ENCODE measurements around the gene SLC2A4.
"Not testable (repeated sequence)": the region's sequence is repeated elsewhere in the genome, so short reads cannot be mapped to it uniquely, and the experiment has no call there.

The SLC2A4 gene

DNA sequence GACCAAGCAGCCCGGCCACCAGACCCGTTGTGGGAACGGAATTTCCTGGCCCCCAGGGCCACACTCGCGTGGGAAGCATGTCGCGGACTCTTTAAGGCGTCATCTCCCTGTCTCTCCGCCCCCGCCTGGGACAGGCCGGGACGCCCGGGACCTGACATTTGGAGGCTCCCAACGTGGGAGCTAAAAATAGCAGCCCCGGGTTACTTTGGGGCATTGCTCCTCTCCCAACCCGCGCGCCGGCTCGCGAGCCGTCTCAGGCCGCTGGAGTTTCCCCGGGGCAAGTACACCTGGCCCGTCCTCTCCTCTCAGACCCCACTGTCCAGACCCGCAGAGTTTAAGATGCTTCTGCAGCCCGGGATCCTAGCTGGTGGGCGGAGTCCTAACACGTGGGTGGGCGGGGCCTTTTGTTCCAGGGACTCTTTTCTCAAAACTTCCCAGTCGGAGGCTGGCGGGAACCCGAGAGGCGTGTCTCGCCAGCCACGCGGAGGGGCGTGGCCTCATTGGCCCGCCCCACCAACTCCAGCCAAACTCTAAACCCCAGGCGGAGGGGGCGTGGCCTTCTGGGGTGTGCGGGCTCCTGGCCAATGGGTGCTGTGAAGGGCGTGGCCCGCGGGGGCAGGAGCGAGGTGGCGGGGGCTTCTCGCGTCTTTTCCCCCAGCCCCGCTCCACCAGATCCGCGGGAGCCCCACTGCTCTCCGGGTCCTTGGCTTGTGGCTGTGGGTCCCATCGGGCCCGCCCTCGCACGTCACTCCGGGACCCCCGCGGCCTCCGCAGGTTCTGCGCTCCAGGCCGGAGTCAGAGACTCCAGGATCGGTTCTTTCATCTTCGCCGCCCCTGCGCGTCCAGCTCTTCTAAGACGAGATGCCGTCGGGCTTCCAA, at the start of gene SLC2A4:
SLC2A4 (plus strand) TSS at position 645 of the 879 bp plus-strand sequence; CDS start at position 862, 217 bp downstream.
- peak; percentile 82 for DNase-seq (ENCODE audit: low read depth)

DNA sequence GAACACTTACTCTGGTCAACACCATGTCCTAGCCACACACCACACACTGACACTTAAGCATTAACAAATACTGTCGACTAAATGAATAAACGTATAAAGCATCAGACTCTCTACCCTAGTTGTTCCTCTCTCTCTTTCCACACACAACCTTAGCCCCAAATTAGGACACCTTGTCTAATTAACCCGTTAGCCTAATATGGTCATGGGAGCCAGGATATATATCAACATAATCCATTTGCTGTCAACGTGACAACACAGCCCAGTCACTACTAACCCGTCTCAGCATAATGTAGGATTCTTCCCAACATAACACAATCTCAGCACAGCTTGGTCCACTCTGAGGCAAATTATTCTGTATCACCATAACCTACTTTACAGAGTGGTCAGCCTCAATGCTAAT, 49.4 kb upstream of the SLC2A4 start:
- DNase-seq (ENCODE audit: low read depth): no peak

DNA sequence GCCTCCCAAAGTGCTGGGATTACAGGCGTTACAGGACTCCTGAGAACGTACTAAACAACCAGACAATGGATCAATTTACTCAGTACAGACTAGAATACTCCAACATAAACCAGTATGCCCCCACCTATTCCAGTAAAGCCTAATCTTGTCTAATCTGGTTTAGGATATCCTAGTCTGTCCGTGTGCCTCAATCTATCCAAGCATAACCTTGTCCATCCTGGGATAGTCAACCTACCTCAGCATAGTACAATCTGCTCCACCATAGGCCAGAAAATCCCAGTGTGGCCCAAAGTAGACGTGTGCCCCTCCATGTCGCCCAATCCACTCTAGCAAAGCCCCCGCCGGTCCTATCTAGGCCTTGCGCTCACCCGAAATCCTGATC, 47.8 kb upstream of the SLC2A4 start:
- DNase-seq (ENCODE audit: low read depth): no peak

DNA sequence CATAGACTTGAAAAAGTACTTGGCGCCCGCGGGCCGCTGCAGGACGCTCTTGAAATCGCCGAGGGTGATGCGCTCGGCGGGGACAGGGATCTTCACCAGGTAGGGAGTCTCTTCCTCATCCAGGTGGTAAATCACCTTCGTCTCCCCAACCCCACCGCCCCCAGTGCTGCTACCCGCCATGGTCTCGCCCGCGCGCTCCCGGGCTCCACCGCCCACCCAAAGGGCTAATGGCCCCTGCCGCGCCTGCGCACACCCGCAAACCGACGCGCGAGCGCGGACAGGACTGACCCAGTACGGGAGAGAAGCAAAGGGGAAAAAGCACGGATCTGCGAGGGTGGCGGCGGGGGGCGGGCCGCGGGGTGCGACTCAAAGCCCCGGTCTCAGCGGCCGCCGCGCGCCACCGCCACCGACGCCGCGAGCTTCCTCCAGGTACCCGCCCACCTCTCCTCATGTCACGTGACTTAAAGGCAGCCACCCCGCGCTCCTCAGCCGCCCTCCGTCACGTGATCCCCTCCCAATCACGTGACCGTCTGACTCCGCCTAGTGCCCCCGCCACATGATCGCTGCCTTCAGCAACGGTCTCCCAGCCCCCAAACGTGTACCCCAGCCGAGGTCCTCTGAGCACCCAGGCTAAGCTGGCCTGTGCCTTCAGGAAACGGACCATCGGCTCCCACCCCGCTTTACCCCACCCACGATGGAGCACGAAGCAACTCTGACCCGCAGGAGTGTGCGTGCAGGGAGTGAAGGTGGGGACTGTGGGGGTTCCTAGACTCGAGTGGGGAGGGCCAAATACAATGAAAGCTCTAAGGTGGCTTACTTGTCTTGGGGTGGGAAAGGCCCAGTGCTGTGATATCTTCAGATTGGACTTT, 47.2 kb upstream of the SLC2A4 start, which contains the start of gene DVL2:
DVL2 (minus strand) TSS at position 435 of the 869 bp plus-strand sequence; CDS start at position 180, 255 bp downstream.
- DNase-seq (ENCODE audit: low read depth): peak; percentile 85

DNA sequence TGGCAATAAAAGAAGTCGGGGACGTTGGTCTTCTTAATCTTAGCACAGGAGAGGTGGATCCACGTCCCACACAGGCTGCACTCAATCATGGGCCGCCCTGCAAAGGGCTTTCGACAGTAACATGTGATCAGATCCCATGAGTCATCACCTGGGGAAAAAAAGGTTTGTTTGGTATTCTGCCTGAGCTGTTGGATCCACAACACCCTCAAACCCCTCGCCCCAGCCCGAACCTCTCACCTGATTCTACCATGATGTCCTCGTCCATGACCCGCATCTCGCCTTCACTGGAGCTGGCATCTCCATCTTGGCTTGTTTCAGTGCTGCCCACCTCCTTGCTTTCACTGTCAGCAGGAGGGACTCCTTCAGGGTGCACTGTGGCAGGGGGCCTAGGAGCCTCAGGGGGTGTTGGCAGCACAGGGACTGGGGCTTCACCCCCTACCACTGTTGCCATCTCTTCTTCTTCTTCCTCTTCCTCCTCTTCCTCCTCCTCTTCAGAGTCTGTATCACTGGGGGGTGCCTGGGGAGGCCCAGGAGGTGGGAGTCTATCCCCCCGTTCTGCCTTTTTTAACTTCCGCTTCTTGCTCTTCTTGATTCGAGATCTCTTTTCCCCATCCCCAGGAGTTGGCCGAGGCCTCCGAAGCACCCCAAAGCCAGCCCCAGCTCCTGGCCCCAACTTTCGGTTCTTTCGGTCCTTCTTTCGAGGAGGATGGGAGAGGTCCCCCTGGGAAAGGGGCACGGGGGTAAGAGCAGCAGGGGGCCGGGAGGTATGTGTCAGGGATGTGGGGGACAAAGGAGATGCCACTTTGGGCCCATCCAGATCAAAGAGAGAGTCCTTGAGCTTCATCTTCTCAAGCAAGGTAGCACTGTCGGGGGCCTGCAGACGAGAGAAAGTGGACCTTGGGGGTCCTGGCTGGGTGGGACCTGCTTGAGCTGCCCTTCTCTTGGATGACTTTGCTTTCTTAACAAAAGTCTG, 45.5 kb upstream of the SLC2A4 start:
- DNase-seq (ENCODE audit: low read depth): no peak

DNA sequence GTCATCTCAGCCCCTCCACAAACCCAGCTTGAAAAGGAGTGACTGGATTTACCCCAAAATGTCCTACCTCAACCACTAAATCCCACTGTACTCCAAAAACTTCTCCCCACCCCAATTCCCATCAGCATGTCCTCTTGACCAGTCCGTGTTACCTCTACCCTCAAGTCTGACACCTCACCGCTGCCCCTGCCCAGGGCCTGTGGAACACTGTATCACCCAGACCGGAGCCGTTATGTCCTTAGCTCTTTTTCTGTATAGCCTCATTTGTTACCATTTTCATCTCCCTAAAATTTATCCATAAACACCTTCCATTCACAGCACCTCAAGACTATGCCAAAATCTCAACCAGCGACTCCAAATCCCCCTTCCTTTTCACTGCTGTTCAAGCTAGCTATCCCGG, 44.7 kb upstream of the SLC2A4 start:
- DNase-seq (ENCODE audit: low read depth): no peak

DNA sequence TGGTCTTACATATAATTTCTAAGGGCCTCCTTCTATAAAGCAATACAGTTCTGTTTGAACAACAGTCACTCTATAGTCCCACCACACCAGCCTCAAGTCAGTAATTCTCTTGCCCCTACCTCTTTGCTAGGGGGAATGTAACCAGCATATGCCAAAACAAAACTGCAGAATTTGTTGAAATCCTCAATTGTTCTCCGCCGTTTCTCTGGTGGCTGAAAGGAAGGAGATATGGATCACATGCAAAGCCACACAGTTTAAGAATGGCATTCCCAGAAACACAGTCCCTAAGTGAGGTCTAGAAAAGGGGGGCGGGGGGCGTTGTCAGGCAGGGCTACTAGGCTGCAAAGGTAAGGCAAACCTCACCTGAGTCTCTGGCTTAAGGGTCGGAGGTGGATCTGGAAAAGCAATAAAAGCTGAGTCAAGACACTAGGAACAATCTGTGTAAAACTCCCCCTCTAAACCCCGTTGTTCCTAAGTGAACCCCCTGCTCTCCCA, 44.2 kb upstream of the SLC2A4 start:
- no peak for DNase-seq (ENCODE audit: low read depth)

DNA sequence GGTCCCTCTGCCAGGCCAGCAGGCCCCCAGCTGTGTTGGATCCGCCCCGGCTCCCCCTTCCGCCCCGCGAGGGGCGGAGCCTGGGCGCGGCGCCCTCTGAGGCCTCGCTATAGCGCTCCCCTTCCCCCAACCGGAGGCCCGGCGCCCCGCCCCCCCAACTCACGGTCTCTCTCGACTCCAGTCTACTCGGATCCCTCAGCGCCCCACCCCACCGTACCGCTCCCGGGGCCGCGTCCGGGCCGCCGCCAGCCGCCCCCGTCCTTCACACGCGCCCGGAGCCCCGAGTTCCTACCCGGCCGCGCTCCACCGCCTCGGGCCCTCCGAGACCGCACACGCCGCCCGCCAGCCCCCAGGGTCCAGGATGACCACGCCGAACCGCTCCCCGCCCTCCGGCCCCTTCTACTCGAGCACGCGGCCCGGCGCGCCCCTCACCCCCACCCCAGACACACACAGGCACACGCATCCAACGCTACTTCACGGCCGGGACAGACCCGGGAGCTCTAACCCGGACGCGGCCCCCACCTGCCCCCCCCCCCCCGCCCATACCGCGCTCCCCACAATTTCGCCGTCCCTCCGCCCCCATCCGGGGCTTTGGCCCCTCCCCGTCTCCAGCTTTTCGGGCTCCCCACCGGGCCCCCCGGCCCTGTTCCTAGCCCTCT, 43.6 kb upstream of the SLC2A4 start:
- no peak for DNase-seq (ENCODE audit: low read depth)

DNA sequence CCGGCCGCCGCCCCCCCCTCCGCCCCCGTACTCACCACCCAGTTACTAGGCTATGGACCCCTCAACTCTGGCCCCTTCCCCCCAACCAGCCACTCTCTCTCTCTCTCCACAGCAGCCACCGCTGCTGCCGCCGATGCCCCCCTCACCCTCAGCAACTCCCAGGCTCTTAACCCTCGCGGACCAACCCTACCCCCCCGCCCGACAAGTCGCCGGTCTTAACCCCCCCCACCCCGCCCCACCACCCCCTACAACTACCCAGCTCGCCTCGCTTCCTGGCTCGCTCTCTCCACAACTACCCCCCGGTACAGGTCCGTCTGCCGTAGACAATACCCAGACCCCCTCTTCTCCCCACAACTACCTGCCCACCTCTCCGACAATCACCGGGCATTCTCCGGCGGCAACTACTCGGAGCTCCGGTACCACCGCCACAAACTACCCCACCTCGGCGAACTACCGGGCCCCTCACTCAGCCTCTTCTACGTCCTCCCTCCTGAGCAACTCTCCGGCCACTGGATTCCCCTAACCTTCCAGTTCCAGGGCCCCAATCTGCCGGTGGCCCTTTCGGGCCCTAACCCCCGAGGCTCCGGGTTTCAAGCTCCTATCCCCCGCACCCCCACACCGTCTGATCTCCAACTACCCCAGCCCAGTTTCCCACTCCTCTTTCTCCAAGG, 43.0 kb upstream of the SLC2A4 start:
- no peak for DNase-seq (ENCODE audit: low read depth)

DNA sequence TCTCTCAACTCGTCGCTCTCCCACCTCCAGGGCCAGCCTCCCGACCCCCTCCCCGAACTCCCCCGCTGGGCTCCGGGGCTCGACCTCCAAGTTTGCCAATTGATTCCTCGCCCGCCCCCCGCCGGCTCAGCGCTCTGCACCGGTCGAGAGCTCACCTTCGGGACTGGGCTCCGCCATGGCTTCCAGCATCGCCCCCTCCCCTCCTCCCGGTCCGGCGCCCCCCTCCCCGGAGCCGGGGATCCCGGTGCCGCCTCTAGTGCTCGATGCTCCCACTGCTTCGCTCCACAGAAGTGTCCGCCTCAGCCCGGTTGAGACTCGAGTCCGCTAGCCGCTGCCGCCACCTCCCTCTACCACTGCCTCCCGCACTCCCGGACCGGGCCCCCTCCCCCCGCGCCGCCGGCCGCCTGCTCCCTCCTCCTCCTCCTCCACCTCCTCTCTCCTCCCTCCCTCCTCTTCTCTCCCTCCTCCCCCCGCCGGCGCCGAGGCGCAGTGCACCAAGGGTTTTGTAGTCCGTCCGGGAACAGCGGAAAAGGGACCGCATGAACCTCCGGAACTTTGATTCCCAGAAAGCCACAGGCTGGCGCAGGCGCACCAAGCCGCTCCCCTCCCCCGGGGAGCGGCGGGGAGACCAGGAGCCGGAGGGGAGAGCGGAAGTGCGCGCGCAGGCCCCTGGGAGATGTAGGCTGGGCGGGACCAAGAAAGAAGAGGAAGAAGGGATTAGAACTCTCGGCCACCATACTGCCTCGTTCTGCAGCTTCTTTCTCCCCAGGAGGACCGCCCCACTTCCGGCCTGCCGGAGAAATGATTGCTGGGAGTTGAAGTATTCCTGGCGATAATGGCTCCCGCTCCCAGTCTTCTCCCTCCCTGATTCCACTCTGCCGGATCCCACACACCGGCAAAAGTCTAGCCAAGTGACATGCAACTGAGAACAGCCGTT, 42.2 kb upstream of the SLC2A4 start, which contains the start of gene PHF23:
PHF23 (minus strand) TSS at position 367 of the 937 bp plus-strand sequence; CDS start at position 189, 178 bp downstream.
- DNase-seq (ENCODE audit: low read depth): peak; percentile 99

DNA sequence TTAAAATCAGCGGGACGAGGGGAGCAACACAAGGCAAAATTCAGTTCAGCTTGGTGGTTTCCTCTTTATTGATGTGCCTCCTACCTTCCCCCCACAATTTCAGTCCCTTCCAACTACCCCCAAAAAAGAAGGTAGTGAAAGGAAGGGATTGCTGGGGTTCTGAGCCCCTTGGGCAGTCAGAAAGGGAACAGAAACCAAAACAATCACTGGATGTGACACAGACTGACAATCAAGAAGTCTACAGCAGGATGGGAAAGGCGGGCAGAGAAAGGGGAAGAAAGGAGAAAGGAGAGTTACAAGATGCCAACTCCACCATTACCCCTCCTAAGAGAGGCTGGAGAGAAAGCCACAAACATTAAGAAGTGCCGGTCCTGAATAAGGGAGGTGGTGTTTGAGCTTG, 41.1 kb upstream of the SLC2A4 start:
- no peak for DNase-seq (ENCODE audit: low read depth)

DNA sequence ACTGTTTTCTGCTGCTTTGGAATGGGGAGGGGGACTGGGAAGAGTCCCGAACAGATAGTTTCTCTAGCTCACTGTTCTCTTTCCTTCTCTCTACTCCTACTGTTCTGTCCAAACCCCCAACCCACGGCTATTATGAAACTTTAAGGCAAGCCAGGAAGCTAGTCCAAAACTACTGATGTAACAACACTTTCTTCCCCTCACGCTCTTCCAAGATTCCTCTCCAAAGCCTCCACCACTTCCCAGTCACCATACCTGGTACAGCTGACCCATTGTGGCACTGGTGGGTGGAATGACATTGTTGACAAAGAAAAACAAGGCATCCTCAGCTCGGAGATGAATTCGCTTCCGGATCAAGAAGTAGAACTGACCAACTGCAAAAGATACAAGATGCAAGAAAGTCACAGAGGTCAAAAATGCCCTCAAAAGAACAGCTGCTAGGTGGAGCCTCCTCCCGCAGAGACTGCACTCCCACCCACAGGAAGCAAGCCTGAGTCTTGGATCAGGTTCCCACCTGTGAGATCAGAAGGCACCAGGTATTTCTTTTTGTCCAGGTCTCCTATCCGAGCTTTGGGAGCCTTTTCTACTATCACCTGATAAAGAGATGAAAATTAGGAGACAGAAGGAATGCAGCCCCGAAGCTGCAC, 40.3 kb upstream of the SLC2A4 start:
- no peak for DNase-seq (ENCODE audit: low read depth)

DNA sequence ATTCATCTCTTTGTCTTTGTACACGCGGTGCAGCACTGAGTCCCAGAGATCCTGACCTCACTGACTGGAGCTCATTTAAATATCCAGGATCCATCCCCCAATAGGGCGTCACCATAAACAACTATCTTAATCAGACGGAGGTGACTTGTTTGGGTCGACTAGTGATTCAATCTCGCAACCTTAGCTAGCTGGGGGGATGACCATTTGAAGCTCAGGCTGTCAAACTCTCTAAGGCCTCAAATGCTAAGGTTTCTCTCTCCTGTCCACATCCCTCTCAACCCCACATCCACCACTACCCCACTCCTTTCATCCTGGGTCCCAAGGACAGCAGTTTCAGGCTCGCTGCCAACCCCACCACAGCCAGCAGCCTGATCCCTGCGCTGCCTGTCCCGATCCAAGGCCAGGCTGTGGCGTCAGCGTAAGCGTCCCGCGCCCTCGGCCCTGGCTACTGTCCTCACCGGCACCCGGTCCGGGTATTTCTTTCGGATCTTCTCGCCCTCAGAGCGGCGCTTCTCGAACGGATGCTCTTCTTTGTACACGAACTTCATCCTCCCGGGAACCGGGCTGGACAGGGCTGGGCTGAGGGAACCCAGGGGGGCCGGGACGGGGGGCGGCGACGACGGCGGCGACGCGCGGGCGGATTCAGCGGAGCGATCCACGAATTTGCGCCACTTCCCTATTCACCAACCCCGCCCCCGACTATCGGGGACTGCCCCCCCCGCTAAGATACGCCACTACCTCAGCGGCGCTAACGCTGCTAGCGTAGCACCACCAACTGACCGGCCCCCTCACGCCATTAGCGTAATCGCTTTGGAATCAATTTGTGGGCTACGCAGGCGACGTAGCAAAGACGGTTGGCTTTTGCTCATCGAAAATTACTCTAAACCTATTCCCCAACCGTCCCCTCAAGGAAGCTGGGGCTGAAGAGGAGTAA, 39.5 kb upstream of the SLC2A4 start, which contains the start of gene GABARAP:
GABARAP (minus strand) TSS at position 667 of the 934 bp plus-strand sequence; CDS start at position 548, 119 bp downstream.
- DNase-seq (ENCODE audit: low read depth): peak; percentile 83

DNA sequence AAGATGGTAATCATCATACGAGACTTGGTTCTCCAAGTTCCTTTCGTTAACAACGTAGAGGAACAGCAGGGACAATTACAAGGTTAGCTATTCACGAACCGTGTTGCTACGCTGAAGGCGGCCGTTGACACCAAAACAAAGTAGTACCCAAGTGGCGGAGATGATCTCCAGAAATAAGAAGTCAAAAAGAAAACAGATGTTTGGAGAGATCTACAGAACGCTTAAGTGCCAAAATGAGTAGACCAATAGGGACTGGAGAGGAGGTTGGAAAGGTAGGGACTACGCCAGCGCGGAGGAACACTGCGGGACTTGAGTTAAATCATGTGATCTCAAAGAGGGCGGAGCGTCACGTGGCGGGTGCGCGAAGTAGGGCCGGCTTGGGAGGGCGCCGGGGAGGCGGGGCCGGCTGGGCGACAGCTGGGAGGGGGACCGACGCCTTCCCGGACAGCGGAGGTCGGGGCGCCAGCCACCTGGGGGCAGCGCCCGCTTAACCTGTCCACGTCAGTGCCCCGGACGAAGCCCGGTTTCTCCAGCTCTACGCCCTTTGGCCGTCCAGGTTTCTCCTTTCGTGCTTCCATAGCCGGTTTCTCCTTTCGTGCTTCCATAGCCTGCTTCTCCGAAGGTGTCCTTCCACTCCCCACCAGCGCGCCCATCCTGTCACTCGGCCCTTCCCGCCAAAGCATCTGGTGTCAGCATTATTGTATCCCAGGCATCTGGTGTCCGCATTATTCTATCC, 38.6 kb upstream of the SLC2A4 start:
- DNase-seq (ENCODE audit: low read depth): peak; percentile 90

DNA sequence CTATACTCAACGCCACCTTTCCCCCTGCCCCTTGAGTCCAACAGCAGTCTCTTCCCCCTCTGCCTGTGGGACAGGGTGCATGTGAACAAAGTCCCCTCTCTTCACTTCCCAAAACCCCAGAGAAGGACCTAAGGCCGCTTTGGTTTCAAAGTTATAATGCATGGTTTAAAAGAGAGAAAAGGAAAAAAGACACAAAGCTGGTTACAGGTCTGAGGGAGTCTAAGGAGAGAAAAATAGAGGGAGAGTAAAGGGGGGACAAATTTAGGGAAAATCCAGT, 38.1 kb upstream of the SLC2A4 start:
- no peak for DNase-seq (ENCODE audit: low read depth)

DNA sequence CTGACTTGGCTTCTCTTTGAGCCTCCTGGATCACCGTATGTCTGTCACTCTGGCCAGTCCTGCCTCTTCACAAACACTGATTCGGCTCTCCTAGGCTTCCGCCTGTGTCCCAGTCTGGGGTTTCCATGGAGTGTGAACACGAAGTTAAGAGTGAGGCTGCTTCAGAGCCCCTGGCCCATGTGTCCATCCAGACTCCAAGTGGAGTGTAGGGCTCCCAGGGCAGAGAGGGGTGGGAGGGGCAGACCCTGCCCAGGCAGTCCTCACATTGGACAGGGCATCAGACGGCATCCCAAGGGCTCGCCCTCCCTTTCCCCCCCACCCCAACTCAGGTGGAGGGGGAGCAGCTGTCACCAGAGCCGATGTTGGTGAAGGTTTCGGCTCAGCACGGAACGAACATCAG, 37.7 kb upstream of the SLC2A4 start:
- not testable (repeated sequence) for DNase-seq (ENCODE audit: low read depth)

DNA sequence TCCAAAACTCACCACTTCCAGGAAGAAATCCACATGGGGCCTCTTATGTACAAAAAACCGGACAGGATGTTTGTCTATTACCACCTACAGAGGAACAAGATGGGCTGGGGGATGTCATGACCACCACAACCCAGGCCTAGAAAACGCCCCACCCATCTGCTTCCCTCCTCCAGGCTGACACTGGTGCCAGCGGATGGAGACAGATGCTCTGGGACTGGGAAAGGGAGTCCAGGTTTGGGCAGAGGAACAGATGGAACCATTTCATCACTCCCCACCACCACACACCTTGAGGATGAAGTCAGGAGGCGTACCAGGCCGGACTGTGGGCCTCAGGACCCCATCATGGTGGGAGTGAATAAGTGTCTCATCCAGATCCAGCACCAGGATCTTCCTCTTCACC, 34.7 kb upstream of the SLC2A4 start:
- DNase-seq (ENCODE audit: low read depth): no peak
